Aorta (tissue), 5 donors: ENCODE data around the gene WHRN. TPM values are rescaled to one million over a fixed set of nuclear protein-coding genes. Genes with fewer than 3 reads are reported as not detected.
A peak's percentile ranks its signal among the peaks of the same experiment; 100 is the strongest.

Experiments
- ATAC-seq: fragments of 200-7000 bp; cut with Tn5 transposase; one replicate; pipeline ENCODE4 v1.9.1; 2022; ENCODE audit warnings: moderate library complexity; ENCODE audit not compliant: low FRiP score
- DNase-seq, 2 donors: peaks; one replicate each; pipeline ENCODE4 v3.0.0-alpha.2; 2020
- H3K27ac ChIP-seq, 2 donors: one replicate each; pipeline ENCODE4 v1.5.1; 2013; ENCODE audit warnings: low read length in 2 of 2, mild to moderate bottlenecking in 2 of 2, moderate library complexity in 2 of 2, control low read depth in 1 of 2, inconsistent platforms in 1 of 2, low read depth in 1 of 2
- H3K27me3 ChIP-seq, 2 donors: one replicate each; pipeline ENCODE4 v1.6.1; 2013; ENCODE audit warnings: control low read depth in 1 of 2, low read length in 1 of 2, mild to moderate bottlenecking in 1 of 2, moderate library complexity in 1 of 2; ENCODE audit not compliant: insufficient read depth in 2 of 2, control insufficient read depth in 1 of 2
- H3K36me3 ChIP-seq, 2 donors: one replicate each; pipeline ENCODE4 v1.6.1; 2013; ENCODE audit warnings: control low read depth in 1 of 2, low read length in 1 of 2, mild to moderate bottlenecking in 1 of 2; ENCODE audit not compliant: insufficient read depth in 2 of 2, control insufficient read depth in 1 of 2
- H3K4me1 ChIP-seq, 2 donors: one replicate each; pipeline ENCODE4 v1.6.1; 2013; ENCODE audit warnings: low read length in 2 of 2, control low read depth in 1 of 2, mild to moderate bottlenecking in 1 of 2, moderate library complexity in 1 of 2; ENCODE audit not compliant: insufficient read depth in 2 of 2, control insufficient read depth in 1 of 2
- H3K4me3 ChIP-seq, 2 donors: one replicate each; pipeline ENCODE4 v1.5.1; 2013; ENCODE audit warnings: low read length in 2 of 2, control low read depth in 1 of 2, mild to moderate bottlenecking in 1 of 2
- H3K9me3 ChIP-seq: one replicate; pipeline ENCODE4 v1.6.1; 2013; ENCODE audit warnings: mild to moderate bottlenecking, low read length; ENCODE audit not compliant: control insufficient read depth
- WGBS, 2 donors: extraction: QIAGEN DNeasy Blood & Tissue Kit; methylation state at CpG; one replicate each; pipeline ENCODE4 v1.1.7; 2013; 5-methylcytosine and 5-hydroxymethylcytosine counted together
- intact Hi-C, 2 donors: fragments of 100-400 bp; cut with DNase I; formaldehyde crosslinking; loops; one replicate each; pipeline versions ENCODE4 v1.14.2 to v1.15.0; 2022
- polyA plus RNA-seq, 2 donors: library from polyadenylated mRNA; stranded (reverse); fragments of 200-250 nt; gene quantifications; one replicate each; pipeline ENCODE4 v1.2.3, GENCODE V29; 2013
- total RNA-seq, 2 donors: library from RNA; stranded (reverse); fragmentation: NEBNext Ultra II Directional; extraction: Animal tissue kit (Norgen Biotek cat#: 25700); gene quantifications; one replicate each; pipeline ENCODE4 v1.2.1, GENCODE V29; 2021
- donor health status: healthy with polysubstance abuse.
- donor health status: Bipolar disorder and iron deficiency.
- donor health status: DM: no; HTN: no; CAD: no.
- donor health status: DM: no; HTN: no; CAD: no.
- donor health status: DM: yes; HTN: yes; CAD: no.

WHRN gene
- total and polyA plus RNA-seq, 4 donors, result 1.5 to 4.0 (median 3.6) TPM

DNA sequence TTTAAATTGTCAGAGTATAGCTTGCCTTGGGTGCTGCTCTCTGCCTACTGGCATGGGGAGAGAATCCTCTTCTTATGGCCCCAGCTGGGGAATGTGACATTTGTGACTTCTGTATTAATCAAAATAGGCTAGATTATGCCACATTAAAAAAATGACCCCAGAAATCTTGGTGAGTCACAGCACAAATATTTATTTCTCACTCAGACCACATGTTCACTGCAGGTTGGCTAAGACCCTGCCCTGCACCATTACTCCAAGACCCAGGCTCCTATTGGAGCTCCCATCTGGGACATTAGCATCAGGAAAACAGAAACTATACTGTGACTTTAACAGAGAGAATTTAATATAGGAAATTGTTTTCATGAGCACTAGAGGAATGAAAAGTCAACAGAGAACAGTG is 16.6 kb upstream of the WHRN start:
- Histone ChIP-seq H3K9me3 (no peaks in the 10 kb centered on the region), H3K27ac (no peak overlapping the region), H3K36me3 (no peaks in the 10 kb centered on the region), H3K4me3 (no peak overlapping the region), H3K4me1 (no peaks in the 10 kb centered on the region), H3K27me3 (no peaks in the 10 kb centered on the region)
- DNase-seq, result no peak
- intact Hi-C loops, result no loop called here
- no peak for ATAC-seq

DNA sequence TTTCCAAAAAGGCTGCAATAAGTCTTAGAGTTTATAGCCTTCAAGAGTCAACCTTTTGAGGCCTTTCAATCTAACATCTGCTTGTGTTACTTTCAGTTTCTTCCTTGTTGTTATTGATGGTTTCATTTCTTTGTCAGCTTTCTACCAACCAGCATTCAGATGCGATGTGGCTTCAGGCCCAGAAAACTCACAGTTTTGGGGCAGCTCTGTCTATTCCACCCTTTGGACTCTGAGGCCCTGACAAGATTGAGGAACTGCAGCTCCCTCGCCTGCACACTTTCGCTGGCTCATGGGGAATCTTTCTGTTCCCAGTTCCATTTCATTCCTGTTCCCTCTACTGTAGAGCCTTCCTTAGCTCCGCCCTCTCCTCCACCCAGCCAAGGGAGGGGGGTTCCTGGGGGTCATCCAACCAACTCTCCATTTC is 13.3 kb upstream of the WHRN start:
- no peaks in the 10 kb centered on the region for H3K27me3 ChIP-seq
- no peaks in the 10 kb centered on the region for H3K36me3 ChIP-seq
- DNase-seq (no peak), ATAC-seq (no peak)
- 82 to 83% methylated on average over 4 of the region's 4 CpGs for WGBS, 2 donors
- intact Hi-C loops, result no loop called here
- H3K4me1 ChIP-seq, result no peaks in the 10 kb centered on the region
- H3K27ac ChIP-seq, result no peak overlapping the region
- H3K9me3 ChIP-seq, result no peaks in the 10 kb centered on the region
- no peak overlapping the region for H3K4me3 ChIP-seq

DNA sequence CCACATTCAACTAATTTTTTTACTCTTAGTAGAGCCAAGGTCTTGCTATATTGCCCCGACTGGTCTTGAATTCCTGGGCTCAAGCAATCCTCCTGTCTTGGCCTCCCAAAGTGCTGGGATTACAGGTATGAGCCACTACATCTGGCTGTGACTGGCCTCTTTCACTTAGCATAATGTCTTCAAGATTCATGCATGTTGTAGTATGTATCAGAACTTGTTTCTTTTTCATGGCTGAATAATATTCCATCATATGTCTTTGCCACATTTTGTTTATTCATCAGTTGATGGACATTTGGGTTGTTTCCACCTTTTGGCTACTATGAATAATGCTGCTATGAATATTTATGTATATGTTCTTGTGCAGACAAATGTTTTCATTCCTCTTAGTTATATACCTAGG is 12.8 kb upstream of the WHRN start:
- H3K27ac ChIP-seq, result no peak overlapping the region
- ATAC-seq (no peak), DNase-seq (no peak)
- intact Hi-C loops, result no loop called here
- H3K4me3 ChIP-seq, result no peak overlapping the region
- no peaks in the 10 kb centered on the region for H3K9me3 ChIP-seq
- no peaks in the 10 kb centered on the region for H3K27me3 ChIP-seq
- no peaks in the 10 kb centered on the region for H3K36me3 ChIP-seq
- no peaks in the 10 kb centered on the region for H3K4me1 ChIP-seq
- 99 to 100% methylated on average over 1 of the region's 1 CpG for WGBS, 2 donors

DNA sequence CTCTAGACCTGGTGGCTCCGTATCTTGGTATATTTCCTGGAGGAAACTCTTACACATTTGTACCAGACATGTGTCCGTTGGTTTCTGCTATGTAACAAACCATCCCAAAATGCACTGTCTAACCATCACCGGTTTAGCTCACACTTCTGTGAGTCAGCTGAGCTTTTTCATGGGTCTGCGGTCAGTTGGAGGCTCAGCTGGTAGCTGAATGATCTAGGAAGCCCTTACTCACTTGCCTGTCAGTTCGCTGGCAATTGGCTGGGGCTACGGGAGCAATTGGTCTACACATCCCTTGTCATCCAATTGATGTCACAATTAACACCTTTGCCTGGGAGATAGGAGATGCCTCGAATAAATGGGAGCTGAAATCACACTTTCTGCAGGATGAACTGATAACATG is 11.6 kb upstream of the WHRN start:
- H3K36me3 ChIP-seq, result no peaks in the 10 kb centered on the region
- no peaks in the 10 kb centered on the region for H3K4me1 ChIP-seq
- H3K27me3 ChIP-seq, result no peaks in the 10 kb centered on the region
- no peaks in the 10 kb centered on the region for H3K9me3 ChIP-seq
- 42 to 45% methylated on average over 7 of the region's 7 CpGs for WGBS, 2 donors
- H3K27ac ChIP-seq, result no peak overlapping the region
- intact Hi-C loops, result no loop called here
- no peak for ATAC-seq
- DNase-seq, result no peak
- no peak overlapping the region for H3K4me3 ChIP-seq

DNA sequence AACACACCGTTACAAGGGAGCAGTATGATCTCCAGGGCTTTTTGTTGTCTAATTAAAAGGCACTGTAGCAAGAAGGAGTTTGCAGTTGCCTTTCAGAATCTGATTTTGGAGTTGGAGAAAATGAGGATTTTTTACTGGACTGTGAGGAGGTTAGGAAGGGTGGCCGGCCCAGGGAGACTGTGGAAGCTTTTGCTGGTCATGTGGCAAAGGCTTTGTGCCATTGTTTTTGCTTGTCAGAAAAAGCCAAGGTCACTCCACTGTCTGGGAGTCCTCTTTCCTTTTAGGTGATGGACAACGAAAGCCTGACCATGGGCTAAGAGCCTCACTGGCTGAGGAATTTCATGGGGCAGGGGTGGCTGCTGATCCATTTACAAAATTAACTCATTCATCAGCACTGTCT is 10.3 kb upstream of the WHRN start:
- intact Hi-C loops, result no loop called here
- no peaks in the 10 kb centered on the region for H3K4me1 ChIP-seq

DNA sequence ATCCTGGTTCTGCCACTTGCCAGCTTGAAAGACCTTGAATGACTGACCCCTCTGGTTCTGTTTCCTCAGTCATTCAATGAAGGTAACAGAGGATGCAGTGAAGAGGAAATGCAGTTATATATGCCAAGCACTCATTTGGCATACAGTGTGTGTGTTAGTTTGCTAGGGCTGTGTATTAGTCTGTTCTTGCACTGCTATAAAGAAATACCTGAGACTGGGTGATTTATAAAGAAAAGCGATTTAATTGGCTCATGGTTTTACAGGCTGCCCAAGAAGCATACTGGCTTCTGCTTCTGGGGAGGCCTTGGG is 8.6 kb upstream of the WHRN start:
- Histone ChIP-seq H3K27me3 (no peaks in the 10 kb centered on the region), H3K9me3 (no peaks in the 10 kb centered on the region), H3K4me1 (no peaks in the 10 kb centered on the region), H3K36me3 (no peaks in the 10 kb centered on the region), H3K4me3 (no peak overlapping the region), H3K27ac (no peak overlapping the region)
- intact Hi-C loops, result no loop called here
- ATAC-seq (no peak), DNase-seq (no peak)
- WGBS, 2 donors, result 91 to 97% methylated on average over 1 of the region's 1 CpG

More for the DNA sequence above, 10.3 kb upstream of the WHRN start:
- H3K36me3 ChIP-seq, result no peaks in the 10 kb centered on the region
- no peaks in the 10 kb centered on the region for H3K9me3 ChIP-seq
- no peaks in the 10 kb centered on the region for H3K27me3 ChIP-seq
- 55 to 57% methylated on average over 3 of the region's 3 CpGs for WGBS, 2 donors
- no peak for ATAC-seq
- H3K27ac ChIP-seq, result no peak overlapping the region
- no peak overlapping the region for H3K4me3 ChIP-seq
- no peak for DNase-seq

DNA sequence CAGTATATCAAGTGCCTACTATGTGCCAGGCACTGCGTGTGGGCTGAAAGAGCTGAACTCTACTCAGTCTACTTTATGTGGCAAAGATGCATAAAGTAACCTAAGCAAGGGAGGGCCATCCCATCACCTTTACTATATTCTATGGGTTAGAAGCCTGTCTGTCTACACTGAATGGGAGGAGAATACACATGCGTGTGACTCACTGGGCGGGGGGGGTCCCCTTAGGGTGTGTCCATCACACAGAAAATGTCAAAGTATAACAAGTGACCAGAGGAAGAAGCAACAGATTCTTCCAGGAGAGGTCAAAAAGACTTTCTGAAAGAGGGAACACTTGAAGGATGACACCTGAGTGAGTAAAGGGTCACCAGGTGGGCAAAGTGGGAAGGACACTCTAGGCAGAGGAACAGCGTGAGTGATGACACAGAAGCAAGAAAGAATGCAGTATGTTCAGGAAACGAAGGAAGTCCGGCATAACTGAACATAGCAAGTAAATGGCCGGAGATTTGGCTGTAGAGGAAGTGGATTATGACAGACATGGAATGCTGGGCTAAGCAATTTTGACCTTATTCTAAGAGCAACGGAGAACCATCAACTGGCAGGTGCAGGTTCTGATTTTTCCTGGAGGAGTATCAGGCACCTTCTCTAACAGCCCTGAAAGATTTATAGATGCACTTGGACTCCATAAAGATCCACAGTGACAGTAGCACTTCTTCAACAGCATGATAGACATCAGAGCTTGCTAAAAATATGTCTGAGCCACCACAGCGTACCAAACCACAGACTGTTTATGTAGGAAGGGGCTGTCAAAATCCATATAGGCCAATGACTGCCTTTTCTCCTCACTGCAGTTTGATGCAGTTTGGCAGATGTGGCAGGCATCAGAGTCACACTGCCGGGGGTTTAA is 8.0 kb upstream of the WHRN start:
- Histone ChIP-seq H3K36me3 (no peaks in the 10 kb centered on the region), H3K9me3 (no peaks in the 10 kb centered on the region), H3K4me3 (no peak overlapping the region), H3K27ac (no peak overlapping the region), H3K4me1 (no peaks in the 10 kb centered on the region), H3K27me3 (no peaks in the 10 kb centered on the region)
- 65 to 71% methylated on average over 10 of the region's 10 CpGs for WGBS, 2 donors
- ATAC-seq (peak; percentile 27), DNase-seq (no peak)
- intact Hi-C loops, result no loop called here

DNA sequence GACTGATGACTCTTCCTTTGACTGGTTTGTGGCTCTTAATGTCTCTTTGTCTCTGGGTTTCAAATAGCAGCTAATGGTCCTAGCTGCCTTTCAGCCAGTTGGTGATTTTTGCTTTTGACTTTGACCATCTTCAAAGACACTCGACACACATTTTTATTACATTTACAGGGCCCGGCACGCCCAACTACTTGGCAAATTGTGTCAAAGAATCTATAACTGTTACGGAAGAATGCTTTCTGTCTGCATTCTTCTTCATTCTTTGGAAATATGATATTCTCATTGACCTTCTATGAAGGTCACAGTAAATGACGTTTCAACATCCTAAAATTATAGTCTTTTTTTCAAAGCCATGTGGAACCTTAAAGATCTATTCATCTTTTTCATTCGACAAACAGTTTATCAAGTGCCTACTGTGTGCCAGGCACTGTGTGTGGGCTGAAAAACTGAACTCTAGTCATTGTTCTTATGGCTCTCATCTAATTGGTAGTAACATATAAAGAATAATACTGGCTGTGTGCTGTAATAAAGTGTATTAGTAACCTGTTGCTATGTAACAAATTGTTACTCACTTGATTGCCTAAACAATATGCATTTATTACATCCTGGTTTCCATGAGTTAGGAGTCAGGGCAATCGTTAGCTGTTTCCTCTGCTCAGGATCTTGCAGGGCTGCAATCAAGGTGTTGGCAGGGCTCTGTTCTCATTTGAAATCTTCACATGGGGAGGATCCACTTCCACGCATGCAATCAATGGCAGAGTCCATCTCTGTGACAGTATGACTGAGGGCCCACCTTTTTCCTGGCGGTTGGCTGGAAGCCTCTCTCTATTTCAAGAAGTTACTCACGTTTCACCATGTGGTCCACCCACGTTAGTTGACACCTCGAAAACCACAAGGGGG is 7.0 kb upstream of the WHRN start:
- WGBS, 2 donors, result 67 to 68% methylated on average over 12 of the region's 12 CpGs
- Histone ChIP-seq H3K27me3 (no peaks in the 10 kb centered on the region), H3K4me1 (no peaks in the 10 kb centered on the region)

DNA sequence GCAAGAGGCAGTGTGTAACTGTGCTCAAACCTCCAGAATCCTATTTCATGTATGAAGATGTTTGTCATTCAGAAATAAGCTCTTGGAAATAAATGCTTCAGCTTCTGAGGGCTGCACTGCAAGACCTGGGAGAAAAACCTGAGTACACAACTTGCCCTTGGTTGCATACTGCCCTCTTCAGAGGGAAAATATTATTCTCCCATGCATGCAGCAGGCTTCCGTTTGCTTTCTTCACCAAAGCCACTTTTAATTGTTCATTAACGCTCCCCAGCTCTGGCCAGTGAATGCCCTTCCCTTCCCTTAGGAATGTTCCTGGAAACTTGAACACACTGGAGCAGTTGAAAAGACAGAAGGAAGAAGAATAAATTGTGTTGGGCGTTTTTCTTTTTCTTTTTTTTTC is 2.5 kb upstream of the WHRN start:
- no peak overlapping the region for H3K27ac ChIP-seq
- ATAC-seq (no peak), DNase-seq (no peak)
- intact Hi-C loops, result no loop called here
- no peaks in the 10 kb centered on the region for H3K27me3 ChIP-seq
- no peaks in the 10 kb centered on the region for H3K9me3 ChIP-seq
- H3K36me3 ChIP-seq, result no peaks in the 10 kb centered on the region
- WGBS, 2 donors, result 16 to 22% methylated on average over 3 of the region's 3 CpGs
- no peak overlapping the region for H3K4me3 ChIP-seq
- H3K4me1 ChIP-seq, result no peaks in the 10 kb centered on the region

More for the DNA sequence above, 7.0 kb upstream of the WHRN start:
- Histone ChIP-seq H3K27ac (no peak overlapping the region), H3K9me3 (no peaks in the 10 kb centered on the region), H3K4me3 (no peak overlapping the region), H3K36me3 (no peaks in the 10 kb centered on the region)
- intact Hi-C loops, result no loop called here
- DNase-seq (no peak), ATAC-seq (no peak)
